ENCODE results near the gene TEX35.
"Not testable (repeated sequence)": the region's sequence is repeated elsewhere in the genome, so short reads cannot be mapped to it uniquely, and the experiment has no call there.

DNA sequence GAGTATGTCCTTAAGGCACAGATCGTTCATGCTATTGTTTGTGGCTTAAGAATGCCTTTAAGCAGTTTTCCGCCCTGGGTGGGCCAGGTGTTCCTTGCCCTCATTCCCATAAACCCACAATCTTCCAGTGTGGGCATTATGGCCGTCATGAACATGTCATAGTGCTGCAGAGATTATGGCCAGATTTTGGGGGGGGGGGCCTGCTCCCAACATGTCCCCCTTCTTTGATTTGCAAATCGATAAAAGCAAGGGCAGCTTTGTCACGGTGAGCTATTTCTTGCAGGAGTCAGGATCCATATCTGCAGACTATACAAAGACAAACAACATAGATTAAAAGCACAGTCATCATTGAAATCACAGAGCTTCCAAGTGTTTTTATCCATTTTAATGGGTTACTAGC is 41.4 kb downstream of the TEX35 start:
- TF ChIP-seq POLR2A (IDR thresholded peaks at IDR 0.05): not testable (repeated sequence)
- TF ChIP-seq, protein P1, sequence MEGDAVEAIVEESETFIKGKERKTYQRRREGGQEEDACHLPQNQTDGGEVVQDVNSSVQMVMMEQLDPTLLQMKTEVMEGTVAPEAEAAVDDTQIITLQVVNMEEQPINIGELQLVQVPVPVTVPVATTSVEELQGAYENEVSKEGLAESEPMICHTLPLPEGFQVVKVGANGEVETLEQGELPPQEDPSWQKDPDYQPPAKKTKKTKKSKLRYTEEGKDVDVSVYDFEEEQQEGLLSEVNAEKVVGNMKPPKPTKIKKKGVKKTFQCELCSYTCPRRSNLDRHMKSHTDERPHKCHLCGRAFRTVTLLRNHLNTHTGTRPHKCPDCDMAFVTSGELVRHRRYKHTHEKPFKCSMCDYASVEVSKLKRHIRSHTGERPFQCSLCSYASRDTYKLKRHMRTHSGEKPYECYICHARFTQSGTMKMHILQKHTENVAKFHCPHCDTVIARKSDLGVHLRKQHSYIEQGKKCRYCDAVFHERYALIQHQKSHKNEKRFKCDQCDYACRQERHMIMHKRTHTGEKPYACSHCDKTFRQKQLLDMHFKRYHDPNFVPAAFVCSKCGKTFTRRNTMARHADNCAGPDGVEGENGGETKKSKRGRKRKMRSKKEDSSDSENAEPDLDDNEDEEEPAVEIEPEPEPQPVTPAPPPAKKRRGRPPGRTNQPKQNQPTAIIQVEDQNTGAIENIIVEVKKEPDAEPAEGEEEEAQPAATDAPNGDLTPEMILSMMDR (IDR thresholded peaks at IDR 0.05): not testable (repeated sequence)
